GM18858 (cell line): ENCODE measurements around the gene ABCG5.

Source experiments
- ATAC-seq: cut with Tn5 transposase; IDR thresholded peaks from one replicate; pipeline ENCODE4 v1.9.1; 2021; ENCODE audit not compliant: unreplicated experiment

Gene ABCG5

DNA sequence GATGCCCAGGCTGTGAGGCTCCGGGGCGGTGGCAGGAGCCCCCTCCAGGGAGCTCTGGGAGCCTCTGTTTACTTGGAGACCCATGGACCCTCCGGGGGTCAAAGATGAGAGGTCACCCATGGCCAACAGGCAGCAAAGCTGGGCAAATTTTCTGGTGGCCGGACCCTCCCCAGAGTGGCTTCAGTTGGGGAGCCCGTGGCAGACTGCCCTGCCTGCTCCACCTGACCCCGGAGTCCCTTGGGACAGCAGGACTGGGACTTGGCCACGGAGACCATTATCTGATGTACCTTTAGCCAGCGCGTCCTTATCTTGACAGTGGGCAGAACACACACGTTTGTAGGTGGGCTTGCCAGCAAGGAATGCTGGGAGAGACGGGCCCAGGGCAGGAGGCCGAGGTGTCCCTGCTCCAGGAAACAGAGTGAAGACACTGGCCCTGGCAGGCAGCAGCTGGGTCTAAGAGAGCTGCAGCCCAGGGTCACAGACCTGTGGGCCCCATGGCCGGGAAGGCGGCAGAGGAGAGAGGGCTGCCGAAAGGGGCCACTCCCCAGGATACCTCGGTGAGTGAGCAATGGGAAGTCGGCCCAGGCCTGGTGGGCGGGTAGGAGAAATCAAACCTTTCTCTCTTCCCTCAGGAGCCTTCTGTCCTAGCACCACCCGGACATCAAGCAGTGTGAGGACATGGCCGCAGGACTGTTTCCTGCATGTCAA, at the start of gene ABCG5, which contains the start of gene ABCG8:
TSS of gene ABCG5 (minus strand) at position 280 of the 708 bp plus-strand sequence. CDS start at position 120, 160 bp downstream.
TSS of gene ABCG8 (plus strand) at position 412 of the 708 bp plus-strand sequence. CDS start at position 495, 83 bp downstream.
- no peak for ATAC-seq

DNA sequence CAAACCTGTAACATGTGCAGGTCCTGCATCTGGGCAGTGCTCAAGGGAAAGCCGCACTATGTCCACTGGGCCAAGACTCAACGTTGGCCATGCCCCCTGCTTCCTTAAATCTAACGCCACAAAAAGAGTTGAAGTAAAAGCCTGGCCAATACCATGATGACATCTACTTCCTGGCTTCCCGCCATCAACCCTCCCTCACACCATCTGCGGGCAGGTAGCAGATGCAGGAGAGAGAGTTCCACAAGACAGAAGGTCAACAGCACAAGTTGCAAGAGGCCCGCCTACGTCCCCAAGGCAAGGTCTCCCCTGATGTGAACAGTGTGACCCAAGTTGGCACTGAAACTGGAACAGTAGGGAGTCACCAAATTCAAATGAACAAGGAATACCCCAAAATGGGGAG, 48.5 kb upstream of the ABCG5 start:
- ATAC-seq: no peak

DNA sequence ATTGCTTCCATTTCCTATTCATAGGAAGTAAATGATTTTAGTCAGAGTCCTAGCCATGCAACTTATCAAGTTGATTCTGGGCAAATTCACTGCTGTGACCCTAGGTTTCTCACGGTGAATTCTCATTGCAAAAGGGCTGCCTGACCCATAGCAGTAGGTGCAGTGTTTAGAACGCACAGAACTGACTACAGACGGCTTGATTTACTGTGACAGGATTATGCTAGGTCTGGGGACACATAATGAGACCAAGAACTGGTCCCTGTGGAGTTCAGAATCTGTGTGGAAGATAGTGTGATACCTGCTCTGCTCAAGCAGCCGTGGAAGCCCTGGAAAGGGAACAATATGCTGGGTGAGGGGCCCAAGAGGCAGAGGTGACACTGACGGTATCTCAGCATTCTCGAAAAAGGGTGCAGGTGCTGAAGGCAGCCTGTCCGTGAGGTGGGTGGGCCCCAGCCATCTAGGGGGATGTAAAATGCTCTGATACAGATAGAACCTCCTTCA, 46.5 kb upstream of the ABCG5 start:
- no peak for ATAC-seq

DNA sequence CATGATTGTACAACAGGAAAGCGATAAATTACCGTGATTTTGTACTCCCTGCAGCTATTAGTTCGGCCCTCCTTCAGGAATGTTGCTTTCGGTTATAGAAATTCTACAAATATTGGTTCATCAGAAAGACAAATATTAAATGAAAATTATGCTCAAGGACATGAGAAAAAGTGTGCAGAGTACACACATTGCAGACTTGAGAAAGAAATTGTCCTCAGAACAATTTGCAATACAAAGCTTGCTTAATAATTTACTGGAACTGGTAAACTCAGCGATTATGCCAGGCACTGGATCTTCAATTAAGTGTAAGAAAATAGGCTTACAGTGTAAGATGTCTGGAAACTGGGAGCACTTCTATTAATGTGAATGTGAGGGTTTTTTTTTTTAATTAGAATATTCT, 46.0 kb upstream of the ABCG5 start:
- no peak for ATAC-seq

DNA sequence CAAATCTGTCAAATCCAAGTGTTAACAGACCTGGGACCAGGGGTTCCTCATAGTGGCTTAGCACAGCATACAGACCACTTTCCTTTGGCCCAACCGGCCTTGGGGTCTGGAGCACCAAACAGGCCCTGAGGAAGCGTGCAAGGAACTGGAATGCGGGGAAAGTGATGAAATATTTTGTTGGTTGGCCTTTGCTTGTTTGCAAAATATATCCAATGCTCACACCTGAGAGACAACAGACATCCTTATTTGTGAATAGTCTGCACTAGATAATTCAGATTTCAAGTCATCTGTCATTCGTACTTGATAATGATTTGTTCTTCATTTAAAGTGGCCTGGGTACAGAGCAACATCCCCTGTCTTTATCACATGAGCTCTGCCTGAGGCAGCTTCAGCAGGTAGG, 43.7 kb upstream of the ABCG5 start:
- ATAC-seq: no peak

DNA sequence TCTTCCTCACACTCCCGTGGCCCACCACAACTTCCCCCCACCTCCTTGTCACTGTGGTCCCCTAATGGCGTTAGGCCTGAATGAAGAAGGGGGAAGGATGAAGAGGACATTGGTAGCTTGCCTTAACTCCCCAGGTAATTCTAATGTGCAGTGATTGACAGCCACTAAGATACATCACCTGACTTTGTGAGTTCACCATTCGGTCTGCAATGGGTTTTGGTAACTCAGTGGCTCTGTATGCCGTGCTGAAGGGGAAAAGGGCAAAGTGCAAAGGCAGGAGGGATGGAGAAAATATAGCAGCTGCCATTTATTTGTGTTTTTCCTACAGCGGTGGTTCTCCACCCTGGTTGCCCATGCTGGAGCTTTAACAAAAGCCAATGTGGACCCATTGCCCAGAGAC, 42.3 kb upstream of the ABCG5 start:
- no peak for ATAC-seq

DNA sequence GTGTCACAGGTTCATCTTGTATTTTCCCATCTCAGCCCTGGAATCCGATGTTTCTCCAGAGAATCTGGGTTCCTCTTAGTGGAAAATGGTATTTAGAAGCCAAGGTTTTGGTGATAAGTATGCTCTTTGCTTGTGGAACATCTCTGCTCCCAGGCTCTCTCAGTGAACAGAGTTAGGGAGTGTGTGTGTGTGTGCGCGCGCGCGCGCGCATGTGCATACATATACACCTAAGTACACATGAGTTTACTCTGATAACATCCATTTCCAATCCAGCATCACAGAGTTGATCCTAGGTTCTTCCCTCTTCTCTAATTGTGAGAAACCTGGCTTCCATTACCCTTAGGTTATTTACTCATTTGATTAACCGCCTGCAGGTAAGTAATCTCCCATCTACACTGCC, 41.8 kb upstream of the ABCG5 start:
- ATAC-seq: no peak

DNA sequence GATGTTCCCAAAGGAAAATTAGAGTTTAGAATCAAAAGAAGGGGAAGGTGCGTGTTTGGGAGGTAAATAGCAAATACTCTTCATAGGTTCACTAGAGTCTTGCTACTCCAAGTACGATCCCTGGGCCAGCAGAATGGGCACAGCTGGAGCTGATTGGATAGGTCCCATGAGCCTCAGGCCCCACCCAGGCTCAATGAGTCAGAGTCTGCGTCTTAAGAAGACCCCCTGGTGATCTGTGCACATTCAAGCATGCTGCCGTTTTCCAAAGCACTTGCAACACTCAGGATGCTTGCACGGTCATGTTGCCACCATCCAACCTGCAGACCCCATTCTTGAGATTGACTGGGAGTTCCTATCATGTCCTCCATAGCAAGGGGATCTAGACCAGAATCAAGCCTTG, 40.6 kb upstream of the ABCG5 start:
- no peak for ATAC-seq

DNA sequence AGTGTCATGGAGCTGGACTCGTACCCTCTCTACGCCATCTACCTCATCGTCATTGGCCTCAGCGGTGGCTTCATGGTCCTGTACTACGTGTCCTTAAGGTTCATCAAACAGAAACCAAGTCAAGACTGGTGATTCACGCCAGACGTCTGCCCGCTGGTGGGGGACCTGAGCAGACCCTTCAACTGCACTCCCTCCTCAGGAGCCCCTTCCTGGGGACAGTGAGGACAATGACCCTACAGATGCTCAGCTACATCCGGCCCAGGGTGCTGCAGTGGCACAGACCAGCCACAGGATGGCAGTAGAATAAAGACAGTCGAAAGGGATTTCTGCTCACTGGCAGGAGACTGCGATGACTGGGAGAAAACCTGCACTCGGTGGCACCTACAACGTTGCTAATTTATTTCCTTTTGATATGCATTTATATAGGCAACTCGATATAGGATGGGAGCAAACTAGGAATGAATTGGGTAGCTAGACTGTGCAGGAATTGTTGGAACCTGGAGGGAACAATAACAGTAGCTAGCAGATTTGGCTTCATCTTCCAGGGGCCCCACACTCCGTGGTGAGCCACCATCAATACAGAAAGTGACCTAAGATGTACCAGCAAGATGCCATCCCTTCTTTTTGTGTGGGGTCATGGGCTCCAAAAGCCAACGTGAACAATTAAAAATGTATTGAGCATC, 39.3 kb upstream of the ABCG5 start:
- no peak for ATAC-seq

DNA sequence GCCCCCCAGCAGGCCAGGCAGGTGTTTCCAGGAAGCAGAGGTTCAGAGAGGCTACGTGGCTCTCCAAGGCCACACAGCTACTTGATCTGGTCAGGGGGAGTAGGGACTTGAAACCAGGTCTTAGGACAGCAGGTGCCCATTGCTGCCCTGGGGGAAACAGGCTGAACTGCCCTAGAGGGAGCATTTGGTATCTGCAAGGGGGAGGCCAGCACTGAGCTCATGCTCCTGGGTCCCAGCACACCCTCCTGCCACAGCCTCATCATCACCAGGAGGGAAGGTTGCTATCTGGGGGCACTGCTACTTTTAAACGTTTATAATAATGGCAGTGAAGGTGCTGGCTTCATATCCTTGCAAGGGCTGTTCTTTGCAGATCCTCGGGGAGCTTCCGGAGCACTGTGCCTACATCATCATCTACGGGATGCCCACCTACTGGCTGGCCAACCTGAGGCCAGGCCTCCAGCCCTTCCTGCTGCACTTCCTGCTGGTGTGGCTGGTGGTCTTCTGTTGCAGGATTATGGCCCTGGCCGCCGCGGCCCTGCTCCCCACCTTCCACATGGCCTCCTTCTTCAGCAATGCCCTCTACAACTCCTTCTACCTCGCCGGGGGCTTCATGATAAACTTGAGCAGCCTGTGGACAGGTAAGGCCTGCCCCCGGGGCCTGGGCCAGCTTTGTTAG, 36.3 kb upstream of the ABCG5 start:
- no peak for ATAC-seq

DNA sequence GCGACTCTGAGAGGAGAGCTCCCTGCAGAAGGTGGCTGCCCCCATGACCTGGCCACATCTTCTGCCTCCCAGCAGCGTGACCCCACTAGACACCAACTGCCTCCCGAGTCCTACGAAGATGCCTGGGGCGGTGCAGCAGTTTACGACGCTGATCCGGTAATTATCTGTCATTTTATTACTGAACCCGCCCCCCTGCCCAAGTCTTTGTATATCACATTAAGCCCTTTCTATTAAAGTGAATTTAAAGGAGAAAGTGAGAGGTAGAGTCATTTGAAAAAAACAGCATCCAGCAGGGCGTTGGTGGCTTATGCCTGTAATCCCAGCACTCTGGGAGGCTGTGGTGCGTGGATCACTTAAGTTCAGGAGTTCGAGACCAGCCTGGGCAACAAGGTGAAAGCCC, 33.5 kb upstream of the ABCG5 start:
- no peak for ATAC-seq

DNA sequence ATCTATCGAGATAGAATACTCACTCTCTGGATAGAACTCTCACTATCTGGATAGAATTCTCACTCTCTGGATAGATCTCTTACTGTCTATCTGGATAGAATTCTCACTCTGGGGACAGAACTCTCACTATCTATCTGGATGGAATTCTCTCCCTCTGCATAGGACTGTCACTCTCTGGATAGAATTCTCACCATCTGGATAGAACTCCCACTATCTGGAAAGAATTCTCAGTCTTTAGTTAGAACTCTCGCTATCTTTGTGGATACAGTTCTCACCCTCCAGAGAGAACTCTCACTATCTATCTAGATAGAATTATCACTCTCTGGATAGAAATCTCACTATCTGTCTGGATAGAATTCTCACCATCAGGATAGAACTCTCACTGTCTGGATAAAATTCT, 16.7 kb upstream of the ABCG5 start:
- ATAC-seq: no peak

DNA sequence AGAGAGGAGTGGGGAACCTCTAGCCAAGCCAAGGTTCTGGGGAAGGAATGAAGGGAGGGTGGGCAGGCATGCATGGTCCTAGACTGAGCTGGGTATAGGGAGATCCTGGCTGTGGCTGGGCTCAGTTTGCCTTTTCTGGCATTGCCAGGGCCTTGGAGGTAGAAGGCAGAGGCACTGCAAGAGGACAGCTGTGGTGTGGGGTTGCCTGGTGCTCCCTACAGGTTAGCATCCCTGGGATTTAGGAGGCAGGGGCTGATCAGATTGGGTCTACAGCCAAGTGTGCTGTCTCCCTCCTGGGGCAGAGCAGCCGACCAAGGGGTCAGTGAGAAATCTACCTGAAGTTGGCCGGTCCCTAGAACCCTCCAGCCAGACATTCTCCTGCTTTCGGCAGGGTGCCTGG, 16.0 kb upstream of the ABCG5 start:
- ATAC-seq: no peak

DNA sequence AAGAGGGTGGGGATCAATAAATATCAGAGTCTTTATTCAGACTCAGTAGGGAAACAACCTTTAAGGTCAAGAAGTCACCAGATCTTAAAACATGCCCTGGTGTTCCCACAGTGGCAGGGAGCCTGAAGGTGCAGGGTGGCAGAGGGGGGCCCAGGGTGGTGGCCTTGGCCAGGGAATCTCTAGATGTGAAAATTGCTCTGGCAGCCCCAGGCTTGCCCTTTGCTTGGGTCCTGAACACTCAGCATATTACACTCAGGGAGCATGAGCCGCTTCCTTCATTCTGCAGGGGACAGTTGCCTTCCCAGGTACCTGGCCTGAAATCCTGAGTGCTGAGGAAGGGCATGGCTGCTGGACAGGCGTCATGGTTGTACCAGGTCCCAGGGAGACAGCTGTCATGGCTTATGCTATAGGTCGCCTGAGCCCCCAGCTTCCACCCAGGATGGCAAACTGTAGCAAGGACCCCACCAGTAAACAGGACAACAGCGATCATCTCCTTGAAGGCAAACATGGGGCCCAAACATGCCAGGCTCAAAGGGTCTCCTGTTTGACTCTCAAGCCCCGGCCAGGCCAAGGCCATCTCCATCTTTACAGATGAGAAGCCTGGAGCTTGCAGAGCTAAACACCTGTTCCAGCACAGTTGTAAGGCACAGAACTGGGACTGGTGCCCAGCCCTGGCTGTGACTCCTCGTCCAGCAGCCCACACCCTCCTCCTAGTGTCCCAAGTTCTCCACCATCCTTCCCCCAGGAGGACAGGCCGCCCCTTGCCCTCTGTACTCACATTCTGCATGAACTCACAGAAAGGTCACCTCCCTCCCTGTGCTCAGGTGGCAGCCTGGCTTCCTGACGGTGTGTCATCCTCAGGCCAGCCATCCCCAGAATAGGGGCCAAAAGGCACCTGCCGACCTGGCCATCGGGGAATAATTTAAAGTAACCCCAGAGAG, 14.8 kb upstream of the ABCG5 start:
- ATAC-seq: no peak

DNA sequence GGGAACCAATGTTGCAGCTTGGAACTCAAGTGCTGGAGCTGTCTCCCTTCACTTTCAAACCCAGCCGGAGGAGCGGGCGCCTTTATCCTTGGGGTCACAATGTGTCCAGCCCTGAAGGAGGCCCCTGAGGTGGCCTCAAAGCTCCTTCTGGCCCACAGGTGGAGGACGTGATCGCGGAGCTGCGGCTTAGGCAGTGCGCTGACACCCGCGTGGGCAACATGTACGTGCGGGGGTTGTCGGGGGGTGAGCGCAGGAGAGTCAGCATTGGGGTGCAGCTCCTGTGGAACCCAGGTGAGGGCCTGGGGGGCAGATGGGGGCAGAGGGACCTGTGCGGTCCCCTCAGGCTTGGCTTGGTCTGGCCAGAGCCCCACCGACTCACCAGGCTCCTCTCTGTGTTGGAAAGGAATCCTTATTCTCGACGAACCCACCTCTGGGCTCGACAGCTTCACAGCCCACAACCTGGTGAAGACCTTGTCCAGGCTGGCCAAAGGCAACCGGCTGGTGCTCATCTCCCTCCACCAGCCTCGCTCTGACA, 13.6 kb upstream of the ABCG5 start:
- ATAC-seq: no peak

DNA sequence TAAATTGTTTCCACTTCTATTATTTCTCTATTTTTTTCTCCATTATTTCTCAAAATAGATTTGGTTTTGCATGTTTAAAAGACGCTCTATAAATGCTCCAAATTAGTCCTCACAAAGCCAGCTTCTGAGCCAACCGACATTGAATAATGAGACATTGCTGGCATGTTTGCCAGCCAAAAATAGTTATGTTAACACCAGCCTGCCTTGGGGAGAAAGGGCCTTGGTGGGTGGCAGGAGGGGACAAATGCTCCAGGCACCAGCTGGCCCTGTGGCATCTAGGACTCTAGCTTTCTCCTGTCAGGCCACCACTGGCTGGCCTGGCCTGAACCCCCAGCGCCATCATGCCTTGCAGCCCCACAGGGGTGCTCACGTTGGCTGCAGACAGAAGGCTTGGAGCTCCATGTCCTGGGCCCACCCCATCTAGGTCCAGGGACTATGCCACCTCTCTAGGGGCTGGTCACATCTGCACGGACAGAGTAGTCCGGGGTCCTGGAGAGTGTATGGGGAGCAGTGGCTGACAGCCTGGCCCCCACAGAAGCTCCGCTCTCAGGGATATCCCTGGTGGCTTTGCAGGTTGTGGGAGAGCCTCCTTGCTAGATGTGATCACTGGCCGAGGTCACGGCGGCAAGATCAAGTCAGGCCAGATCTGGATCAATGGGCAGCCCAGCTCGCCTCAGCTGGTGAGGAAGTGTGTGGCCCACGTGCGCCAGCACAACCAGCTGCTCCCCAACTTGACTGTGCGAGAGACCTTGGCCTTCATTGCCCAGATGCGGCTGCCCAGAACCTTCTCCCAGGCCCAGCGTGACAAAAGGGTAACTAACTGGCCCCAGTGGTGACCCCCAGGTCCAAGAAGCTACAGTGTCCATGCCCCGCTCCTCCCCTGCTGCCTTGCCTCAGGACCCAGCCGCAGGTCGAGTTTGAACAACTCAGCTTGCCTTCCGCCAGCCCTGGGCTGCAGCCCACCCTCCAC, 12.7 kb upstream of the ABCG5 start:
- ATAC-seq: no peak

DNA sequence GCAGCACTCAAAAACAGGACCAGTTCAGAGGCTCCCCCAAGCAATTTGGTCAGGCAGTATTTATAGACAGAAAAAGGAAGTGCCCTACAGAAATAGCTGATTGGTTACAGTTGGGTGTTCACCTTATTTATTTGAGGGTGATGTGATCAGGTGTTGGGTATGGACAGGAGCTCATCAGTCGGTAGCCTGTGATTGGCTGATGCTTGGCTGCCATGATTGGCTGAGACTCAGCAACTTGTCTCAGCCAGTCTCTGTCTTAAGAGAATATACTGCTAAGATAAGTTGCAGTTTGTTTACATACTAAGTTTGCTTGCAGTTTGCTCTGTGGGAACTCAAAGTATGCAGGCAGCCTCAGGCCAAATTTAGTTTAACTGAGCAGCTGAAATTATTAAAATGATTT, 9.6 kb upstream of the ABCG5 start:
- ATAC-seq: no peak

DNA sequence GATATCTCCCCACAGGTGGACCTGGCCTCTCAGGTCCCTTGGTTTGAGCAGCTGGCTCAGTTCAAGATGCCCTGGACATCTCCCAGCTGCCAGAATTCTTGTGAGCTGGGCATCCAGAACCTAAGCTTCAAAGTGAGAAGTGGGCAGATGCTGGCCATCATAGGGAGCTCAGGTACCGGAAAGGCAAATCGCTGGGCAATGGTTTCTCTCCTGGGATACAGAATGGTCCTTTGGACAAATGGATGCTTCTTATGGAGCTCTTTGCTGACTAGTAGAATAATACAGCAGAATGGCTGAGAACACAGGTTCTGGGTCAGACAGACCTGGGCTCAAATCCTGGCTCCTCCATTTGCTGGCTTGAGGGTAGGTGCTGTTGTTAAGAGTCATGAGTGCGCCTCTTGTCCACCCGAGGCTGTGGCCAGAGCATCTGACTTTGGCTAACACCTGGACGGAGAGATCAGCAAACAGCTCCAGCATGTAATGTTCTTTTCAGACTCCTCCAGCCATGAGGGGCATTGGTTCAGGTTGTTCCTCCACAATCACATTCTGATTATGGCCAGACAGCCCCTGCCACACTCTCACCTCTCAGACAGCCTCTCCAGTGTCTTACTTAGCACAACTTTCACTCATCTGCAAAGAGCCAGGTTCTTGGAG, 7.6 kb upstream of the ABCG5 start:
- ATAC-seq: no peak

DNA sequence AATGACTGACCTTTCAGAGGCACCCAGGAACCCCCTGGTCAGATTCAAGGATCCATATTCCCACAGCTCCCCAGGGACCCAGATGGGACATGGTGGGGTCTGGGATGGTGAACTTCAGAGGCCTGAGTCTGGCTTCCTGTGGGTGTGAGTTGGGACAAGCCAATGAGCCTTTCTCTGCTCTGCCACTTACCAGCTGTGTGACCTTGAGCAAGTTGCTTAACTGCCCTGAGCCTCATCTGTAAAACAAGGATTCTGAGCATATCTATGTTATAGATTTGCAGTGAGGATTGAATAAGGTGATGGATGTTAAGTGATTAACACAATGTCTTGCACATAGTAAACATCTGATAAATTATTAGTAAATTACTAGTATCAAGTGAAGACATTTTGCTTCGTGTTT, 6.5 kb upstream of the ABCG5 start:
- ATAC-seq: no peak
